Right ventricle myocardium inferior (tissue), 1 donor: ENCODE measurements around the gene CLDN16. TPM values are rescaled to one million over a fixed set of nuclear protein-coding genes. Genes with fewer than 3 reads are reported as not detected.

ENCODE experiments used
- ATAC-seq: fragments of 200-7000 bp; cut with Tn5 transposase; one replicate; pipeline ENCODE4 v1.9.1; 2020; ENCODE audit warnings: mild to moderate bottlenecking, moderate library complexity
- DNase-seq: peaks from one replicate; pipeline ENCODE4 v3.0.0; 2021; ENCODE audit errors: missing footprints
- intact Hi-C: fragments of 100-400 bp; cut with DNase I; formaldehyde crosslinking; loops from one replicate; pipeline ENCODE4 v1.11.0; 2022
- total RNA-seq: library from RNA; stranded (reverse); fragmentation: NEBNext Ultra II Directional; extraction: Animal tissue kit (Norgen Biotek cat#: 25700); gene quantifications from one replicate; pipeline ENCODE4 v1.2.1, GENCODE V29; 2021
- donor health status: DM: no; HTN: yes; CAD: no; lungs with severe emphysema.

CLDN16 gene
- total RNA-seq, 1 donor from 2014 or later, result not detected

DNA sequence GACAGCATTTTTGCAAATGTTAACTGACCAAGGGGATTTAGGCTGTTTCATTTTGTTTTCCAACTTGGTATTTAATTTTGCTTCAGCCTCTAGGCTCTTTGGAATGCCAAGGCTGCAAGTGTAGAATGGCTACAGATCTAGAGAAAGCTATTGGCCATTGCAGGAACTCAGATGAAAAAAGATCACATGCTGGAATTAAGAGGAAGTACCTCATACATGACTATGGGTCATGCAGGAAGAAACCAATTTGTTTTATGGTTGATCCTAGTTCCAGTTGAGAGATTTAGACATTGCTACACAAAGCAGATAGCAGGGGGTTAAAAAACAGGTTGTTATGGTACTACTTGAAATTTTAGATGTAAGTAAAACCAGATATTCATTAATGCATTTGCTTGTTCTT lies 12.7 kb upstream of the CLDN16 start:
- no peak for ATAC-seq
- intact Hi-C loops, result no loop called here

DNA sequence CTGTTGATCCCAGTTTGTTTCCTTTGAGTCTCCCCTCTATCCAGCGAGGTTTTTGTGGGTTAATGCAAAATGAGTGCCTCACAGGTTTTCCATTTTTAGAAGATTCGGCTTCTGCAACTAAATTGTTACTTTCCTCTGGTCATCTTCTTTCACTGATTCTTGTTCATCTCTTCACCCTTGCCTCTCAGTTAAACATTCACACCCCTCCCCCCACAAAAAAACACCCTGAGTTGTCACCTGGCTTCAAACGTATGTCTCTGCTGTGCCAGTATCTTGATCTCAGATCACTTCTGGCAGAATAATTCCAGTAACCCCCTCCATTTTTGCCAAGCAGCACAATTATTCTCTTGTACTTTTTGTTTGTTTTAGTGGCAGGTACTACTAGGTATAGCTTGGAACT lies 12.3 kb upstream of the CLDN16 start:
- DNase-seq (no peak), ATAC-seq (no peak)
- intact Hi-C loops, result no loop called here

More for the DNA sequence above, 12.7 kb upstream of the CLDN16 start:
- DNase-seq, result no peak

DNA sequence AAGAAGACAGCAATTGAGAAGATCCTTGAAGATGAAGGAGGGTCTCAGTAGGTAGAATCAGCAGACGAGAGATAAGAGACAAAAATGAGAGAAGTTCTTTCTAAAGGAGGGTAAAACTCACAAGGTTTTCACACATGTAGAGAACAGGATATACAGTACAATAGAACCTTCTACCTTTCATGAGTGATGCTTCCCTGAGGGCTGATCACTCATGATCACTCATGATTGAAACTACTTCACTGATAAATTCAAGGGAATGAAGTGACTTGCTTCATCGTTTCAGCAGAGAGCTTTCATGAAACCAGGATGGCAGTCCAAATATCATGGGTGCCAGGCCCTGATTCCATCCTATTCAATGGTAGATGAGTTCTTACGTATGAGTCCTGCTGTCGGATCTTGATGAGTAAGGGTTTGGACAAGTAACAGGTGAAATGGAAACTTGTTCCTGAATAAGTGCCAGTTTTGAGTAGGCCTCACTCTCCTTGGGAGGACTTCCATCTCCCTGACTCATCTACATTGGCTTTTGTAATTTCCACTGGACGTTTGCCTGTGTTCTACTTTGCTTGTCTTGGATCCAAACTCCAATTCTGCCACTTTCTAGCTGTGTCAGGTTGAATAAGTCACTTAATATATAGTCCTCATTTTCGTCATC lies 9.6 kb upstream of the CLDN16 start:
- intact Hi-C loops, result no loop called here
- DNase-seq (no peak), ATAC-seq (peak; percentile 23)

DNA sequence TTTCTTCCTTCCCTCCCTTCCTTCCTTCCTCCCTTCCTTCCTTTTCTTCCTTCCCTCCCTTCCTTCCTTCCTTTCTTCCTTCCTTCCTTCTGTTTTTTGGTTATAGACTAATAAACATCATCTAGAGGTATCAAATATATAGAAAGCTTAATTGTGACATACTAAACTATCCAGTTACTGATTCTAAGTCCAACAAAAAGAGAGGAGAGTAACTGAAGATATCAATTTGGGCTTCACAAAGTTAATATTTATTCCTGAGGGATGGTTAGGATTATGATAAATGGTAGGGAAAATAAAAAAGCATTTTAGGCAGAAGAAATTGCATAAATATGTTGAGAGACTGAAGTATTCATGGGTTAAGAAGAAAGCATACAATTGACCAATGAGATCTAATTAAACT lies 7.8 kb upstream of the CLDN16 start:
- DNase-seq, result no peak
- ATAC-seq, result no peak
- intact Hi-C loops, result loop anchor here (5.0 kb wide), 3 partner anchors 53 to 413 kb away; no protein-coding TSS in a partner anchor

DNA sequence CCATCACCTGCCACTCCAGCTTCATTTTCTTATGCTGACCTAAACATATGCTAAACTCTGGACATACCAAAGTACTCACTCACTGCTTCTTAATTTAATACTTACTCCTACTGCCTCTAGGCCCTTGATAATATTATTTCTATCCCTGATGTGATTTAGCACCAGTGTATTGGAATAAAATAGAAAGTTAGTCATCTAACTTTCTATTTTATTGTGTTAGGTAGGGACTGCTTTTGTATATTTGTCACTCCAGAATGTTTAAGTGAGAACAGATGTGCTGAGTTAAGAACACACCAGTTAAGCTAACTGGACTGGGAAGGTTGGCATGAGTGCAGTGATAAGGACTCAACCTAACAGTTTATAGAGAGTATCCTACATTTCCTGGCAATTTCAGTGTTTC lies 6.5 kb upstream of the CLDN16 start:
- intact Hi-C loops, result loop anchor here (5.0 kb wide), 3 partner anchors 54 to 414 kb away; no protein-coding TSS in a partner anchor
- ATAC-seq (no peak), DNase-seq (no peak)

DNA sequence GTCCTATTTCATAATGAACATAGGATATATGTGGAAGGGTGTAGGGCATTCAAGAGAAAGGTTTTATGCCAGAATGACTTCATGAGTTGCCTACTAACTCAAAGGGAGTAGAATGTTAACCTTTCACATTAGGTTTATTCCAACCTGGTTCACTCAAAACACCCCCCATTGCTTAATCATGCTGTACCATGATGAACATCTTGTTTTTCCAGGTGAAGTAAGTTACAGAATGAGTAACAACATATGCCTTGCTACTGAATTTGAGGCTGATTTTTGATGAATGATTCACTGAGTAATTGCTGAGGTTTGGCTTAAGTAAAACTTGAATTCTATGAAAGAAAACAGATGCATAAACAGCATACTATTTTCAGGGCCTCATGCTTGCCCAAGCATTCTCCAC lies 5.9 kb upstream of the CLDN16 start:
- DNase-seq (no peak), ATAC-seq (no peak)
- intact Hi-C loops, result loop anchor here (5.0 kb wide), 3 partner anchors 55 to 415 kb away; no protein-coding TSS in a partner anchor

DNA sequence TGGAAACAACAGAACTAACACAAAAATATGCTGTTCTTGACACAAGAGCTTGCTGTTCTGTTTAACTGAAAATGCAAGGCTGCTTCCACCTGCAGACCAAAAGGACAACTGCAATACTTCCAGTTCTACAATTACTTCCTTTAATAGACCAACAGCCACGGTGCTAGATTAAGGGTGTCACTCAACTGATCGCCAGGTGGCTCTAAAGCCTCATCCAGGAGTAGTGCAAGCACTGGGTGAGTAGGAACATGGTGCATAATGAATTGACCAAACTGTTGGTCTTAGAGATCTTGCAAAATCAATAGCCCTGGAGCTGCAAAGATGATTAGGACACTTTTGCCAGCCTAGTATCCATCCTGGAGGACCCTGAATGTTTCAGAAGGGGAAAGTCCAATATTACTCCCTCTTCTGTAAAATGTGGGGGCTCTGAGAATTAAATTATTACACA lies 3.6 kb upstream of the CLDN16 start:
- ATAC-seq, result peak; percentile 88

DNA sequence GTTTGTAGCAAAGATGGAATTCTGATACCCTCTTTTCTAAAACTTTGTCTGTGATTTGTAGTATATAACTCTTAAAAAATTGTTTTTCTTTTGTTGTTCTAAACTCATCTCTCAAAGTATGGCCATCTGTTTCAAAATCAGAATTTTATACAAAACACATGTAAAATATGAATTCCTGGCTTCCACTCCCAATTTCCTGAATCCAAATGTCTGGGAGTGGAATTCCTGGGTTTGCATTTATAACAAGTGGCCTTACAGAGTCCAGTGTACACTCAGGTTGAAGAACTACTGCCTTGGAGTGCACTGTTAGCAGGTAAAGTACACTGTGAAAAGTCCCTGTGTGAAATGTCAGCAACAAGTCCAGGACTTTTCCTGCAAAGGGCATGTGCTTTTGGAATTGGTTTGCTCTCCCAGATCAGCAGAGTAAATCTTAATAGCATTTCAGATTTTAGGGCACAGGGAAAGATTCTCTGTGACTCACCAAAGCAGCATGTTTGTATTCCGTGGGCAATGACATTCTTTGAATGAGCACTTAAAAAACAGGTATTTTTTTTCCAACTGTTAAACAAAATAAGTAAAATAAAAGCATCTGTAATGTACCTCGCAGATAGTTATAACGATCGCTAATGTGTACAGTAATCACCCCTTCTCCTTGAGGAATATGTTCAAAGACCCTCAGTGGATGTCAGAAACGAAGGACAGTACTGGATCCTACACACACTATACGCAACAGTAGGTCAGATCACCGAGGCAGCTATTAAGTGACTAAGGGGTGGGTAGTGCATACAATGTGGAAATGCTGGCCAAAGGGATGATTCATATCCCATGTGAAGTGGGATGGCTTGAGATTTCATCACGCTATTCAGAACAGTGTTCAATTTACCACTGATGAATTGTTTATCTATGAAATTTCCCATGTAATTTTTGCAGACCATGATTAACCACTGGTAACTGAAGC lies 2.0 kb upstream of the CLDN16 start:
- intact Hi-C loops, result no loop called here
- DNase-seq (no peak), ATAC-seq (no peak)

More for the DNA sequence above, 3.6 kb upstream of the CLDN16 start:
- intact Hi-C loops, result loop anchor here (5.0 kb wide), 3 partner anchors 57 to 417 kb away; no protein-coding TSS in a partner anchor
- DNase-seq, result no peak

DNA sequence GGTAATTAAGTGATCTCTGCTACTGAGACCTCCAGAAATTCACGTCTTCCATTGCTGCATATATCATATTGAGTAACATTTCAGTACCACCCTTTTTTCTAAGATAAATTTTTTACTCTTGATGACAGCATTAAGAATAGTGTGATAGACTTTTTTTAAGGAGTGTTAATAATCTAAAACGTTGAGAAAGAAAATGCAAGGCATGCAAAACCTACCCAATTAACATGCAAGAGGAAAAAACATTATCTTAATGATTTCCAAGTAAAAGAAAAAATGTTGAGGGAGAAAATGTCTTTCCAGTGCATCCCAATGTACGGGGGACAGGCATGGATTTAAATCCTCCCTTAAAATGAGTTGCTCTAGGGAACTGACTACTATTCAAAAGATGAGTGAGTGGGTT lies 740 bp downstream of the CLDN16 start:
- ATAC-seq (no peak), DNase-seq (no peak)
- intact Hi-C loops, result no loop called here

DNA sequence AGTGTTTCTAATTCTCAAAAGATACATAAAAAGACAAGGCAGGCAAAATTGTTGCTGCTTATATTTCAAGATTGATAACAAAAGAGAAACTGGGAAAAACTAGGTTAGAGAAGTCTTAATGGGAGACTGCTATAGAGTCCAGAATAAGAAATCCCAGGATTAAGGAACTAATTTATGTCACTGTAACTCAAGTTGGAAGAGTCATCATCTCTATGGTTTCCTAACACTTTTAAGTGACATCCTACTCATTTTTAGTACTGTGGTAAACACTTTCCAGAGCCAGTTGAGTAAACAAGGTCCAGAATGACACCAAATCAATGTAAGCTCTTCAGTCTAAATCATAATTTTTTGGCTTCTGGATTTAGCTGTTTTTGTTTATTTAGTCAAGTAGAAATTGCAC lies 8.0 kb downstream of the CLDN16 start:
- ATAC-seq (no peak), DNase-seq (no peak)
- intact Hi-C loops, result no loop called here

DNA sequence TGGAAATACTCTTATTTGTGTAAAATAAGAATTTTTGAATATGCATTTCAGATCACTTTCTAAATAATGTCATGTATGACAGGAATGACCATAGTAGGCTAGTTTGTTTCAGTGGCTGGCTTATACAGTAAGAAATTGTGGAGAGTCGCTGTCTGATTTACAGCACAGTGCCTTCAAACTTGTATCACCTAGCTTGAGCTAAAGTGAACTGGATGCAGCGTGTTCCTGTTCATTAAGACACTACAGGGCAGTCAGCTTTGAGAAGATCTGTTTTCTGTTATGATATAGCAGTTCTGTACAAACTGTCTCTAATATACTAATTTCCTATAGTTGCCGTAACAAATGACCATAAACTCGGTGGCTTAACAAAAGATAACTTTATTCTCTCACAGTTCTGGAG lies 9.9 kb downstream of the CLDN16 start:
- intact Hi-C loops, result no loop called here
- no peak for DNase-seq
- no peak for ATAC-seq

DNA sequence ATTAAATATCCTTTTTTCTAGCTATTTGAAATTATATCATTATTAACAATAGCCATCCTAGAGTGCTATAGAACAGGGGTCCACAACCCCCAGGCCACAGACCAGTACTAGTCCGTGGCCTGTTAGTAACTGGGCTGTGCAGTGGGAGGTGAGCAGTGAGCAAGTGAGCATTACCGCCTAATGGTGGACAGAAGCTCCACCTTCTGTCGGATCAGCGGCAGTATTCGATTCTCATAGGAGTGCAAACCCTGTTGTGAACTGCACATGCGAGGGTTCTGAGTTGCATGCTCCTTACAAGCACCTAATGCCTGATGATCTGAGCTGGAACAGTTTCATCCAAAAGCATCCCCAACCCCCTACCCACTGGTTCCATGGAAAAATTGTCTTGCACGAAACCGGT lies 11.7 kb downstream of the CLDN16 start:
- intact Hi-C loops, result no loop called here
- no peak for DNase-seq
- ATAC-seq, result no peak

DNA sequence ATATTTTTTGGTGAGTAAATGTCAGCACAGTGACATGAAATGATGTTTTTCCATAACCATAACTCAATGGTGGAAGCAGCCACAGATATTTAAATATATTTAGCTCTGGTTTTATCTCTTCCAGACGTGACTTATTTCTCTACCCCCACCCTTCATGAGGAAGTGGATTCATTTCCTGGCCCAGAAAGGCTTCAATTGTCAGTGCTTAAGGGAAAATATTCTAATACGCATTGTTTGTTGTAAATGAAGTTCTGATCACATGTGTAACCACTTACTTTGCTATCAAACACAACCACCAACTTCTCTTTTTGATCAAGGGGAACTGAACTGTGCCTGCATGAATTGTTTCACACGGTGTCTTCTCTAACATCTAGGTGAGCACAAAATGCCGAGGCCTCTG lies 14.0 kb downstream of the CLDN16 start:
- ATAC-seq (no peak), DNase-seq (no peak)
- intact Hi-C loops, result no loop called here

DNA sequence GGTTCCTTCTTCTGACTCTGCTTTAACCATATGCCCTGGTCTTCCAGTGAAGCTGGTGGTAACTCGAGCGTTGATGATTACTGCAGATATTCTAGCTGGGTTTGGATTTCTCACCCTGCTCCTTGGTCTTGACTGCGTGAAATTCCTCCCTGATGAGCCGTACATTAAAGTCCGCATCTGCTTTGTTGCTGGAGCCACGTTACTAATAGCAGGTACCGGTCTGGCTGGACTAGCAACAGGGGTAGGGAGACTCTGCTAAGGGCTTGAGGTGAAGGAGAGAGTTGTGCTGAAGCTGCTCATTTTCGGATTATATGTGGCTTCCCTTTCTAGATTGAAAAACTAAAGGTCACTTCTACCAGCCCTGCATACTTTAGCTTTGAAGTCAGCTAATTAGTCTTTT lies 16.8 kb downstream of the CLDN16 start:
- intact Hi-C loops, result no loop called here
- no peak for ATAC-seq
- DNase-seq, result no peak

DNA sequence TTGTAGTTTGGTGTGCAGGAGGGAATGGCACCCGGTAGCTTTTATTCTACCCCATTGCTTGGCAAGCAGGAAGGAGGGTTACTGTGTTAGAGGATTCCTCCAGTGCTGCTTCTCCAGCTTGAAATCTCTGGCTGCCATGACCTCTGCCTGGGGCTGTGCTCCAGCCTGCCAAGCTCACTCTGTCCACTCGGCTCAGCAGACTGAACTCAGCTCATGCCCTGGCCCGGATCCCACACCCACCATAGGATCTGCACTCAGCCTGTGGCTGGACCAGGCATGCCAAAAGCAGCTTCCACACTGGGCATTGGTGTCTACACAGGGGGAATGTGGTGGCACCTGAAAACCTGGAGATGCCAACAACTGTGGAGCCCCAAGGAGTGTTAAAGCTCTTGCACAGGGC lies 26.3 kb downstream of the CLDN16 start:
- intact Hi-C loops, result no loop called here
- ATAC-seq (peak; percentile 59), DNase-seq (no peak)

DNA sequence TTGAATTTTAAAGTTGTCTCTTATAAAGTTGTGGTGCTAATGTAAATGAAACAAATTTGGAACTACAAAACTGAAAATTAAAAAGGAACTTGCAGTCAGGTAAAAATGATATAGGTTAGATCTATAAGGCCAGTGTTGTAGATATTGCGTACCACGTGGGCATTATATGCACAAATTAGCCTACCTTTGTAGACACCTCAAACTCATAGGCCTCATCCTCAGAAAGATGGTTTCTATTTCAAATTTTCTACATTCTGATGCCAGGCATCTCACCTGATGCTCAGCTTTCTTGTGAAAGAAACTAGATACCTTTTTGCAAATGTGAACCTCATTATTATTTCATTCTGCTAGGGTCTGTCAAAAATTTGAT lies 36.1 kb downstream of the CLDN16 start:
- ATAC-seq, result no peak
- intact Hi-C loops, result loop anchor here (10.0 kb wide), 1 partner anchor 459 kb away; no protein-coding TSS in a partner anchor

DNA sequence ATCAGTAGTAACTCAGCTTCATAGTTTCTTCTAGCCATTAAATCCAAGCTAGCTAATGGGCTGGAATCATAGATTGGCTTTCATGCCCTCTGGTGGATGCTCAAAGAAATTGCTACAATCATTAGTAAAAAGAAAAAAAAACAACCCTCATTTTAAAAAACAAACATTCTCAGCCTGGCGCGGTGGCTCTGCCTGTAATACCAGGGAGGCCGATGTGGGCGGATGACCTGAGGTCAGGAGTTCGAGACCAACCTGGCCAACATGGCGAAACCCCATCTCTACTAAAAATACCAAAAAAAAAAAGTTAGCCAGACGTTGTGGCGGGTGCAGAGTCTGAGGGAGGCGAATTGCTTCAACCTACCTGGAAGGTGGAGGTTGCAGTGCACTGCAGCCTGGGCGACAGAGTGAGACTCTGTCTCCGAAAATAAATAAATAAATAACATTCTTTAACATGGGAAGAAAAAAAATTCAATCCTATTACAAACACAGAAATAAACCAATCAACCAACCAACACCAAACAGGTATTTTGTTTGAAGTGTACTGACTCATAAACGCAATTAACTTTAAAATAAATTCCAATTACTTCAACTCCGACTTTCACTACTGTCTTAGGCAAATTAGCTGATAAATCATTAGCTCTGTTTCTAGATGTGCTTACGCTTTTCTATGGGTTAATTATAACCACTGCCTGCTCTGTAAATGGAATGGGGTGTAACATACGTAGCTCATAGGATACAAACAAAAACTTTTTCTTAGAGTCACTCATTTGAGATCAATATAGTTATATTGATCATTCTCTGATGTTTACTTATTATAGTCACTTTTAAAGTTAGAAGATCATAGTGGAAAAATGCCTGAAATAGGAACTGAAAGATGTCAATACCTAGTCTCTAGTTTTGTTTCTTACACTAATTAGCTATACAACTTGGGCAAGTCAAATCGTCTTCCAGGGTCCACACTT lies 36.8 kb downstream of the CLDN16 start:
- intact Hi-C loops, result loop anchor here (10.0 kb wide), 1 partner anchor 460 kb away; no protein-coding TSS in a partner anchor
- peak; percentile 74 for DNase-seq
- peak; percentile 34 for ATAC-seq

More for the DNA sequence above, 36.1 kb downstream of the CLDN16 start:
- no peak for DNase-seq

DNA sequence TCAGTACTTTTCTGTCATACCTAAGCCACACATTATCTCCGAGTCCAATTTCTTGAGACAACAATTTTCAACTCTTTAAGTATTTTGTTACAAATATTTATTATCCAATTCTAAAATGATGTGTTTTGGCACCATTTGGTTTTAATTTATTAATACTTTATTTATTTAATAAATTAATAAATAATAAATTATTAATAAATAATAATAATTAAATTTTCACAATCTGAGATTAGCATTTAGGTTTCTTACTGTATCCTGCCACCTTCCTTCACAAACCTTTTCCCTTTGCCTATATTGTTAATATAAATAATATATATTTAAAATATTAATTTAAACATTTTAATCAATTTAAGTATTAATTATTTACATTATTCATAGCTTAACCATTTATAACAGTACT lies 37.9 kb downstream of the CLDN16 start:
- ATAC-seq (no peak), DNase-seq (no peak)
- intact Hi-C loops, result loop anchor here (10.0 kb wide), 1 partner anchor 461 kb away; no protein-coding TSS in a partner anchor
